GM03348 (cell line): Measurements from ENCODE around the gene NAV2.
"Not testable (repeated sequence)": the region's sequence is repeated elsewhere in the genome, so short reads cannot be mapped to it uniquely, and the experiment has no call there.

Experiments
- DNase-seq: peaks from one replicate; pipeline ENCODE4 v3.0.0; 2012; ENCODE audit warnings: low spot score

NAV2 gene

DNA sequence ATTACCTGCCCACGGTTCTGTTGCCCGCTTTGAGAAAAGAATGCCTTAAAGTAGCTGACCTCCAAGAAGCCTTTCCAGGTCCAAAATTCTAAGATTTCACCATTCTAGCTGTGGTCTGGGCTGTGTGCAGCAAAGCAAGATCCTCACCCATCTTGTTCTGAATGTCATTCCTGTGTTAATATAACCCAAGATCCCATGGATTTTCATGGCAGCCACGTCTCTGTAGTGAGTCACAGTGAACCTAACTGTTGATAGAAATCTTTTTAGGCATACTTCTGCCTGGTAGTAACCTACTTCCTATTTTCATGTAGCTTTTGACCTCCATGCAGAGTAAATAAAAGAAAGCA lies 210.0 kb downstream of the NAV2 start:
- no peak for DNase-seq

DNA sequence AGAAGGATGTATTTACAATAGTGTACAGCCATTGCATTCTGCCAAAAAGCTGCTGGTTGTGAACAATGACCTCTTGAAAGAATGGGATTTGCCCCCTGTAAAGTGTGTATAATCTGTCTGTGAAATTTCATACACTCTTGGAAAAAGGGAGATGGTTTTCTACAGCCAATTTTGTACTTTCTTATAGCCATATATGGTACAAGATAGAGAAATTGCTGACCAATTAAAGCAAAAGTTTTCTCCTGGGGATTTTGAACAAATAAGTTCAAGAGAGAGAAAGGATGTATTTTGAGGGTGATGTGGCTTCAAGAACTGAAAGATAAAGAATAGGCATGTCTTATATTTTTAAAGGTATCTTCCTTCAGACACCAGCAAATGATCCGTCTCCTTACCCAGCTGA lies 211.0 kb downstream of the NAV2 start:
- no peak for DNase-seq

DNA sequence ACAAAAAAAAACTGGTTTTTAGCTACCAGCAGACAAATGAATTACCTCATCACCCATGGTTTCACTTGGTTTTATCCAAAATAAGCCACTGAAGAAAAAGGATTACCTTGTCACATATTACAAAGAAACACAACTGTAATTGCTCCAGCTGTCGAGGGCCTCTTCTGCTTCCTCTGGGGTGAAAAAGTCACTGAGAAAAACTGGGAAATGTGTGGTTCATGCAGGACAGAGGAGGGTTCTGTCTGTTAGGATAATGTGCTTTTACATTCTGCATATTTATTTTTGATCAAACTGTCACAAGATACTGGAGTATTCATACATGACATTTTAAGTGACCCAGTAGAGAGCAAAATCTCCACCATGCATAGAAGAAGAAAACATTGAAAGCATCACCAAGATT lies 211.7 kb downstream of the NAV2 start:
- DNase-seq: no peak

DNA sequence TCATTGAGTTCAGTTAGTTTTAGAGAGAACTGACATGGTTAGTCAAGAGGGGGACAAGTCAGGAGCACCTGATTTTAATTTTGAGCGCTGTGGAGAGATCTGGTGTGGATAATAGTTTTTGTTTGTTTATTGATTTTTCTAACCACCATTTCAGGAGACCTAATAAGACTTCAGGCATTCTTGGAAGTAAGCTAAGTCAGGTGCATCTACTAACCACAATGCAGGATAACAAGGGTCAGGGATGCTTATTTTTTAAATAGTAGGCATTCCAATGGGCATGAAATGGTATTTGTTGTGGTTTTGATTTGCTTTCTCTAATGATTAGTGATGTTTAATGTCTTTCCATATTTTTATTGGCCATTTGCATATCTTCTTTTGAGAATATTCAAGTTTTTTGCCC lies 212.1 kb downstream of the NAV2 start:
- no peak for DNase-seq

GRCh38 chr11:19927403-19927802 lies 214.8 kb downstream of the NAV2 start:
- not testable (repeated sequence) for DNase-seq

- DNase-seq: peak; percentile 32
Observed at GRCh38 chr11:19929147-19929546, 216.5 kb downstream of the NAV2 start.

DNA sequence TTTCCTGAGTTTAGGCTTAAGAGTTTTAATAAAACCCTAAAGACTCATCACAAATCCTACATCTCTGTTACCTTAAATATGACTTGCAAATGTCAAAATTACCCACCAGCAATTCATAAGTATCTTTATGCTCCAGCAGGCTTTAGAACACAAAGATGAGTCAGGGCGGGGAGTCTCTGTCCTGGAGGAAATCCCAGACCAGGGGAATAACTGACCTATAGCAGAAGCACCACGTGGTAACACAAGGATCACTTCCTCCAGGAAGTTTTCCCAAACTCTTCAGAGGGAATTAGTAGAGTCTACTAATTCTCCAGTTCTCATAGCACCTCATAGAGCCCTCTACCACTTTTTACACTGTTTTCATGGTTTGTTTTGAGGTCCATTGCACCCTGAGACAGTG lies 217.0 kb downstream of the NAV2 start:
- DNase-seq: no peak

DNA sequence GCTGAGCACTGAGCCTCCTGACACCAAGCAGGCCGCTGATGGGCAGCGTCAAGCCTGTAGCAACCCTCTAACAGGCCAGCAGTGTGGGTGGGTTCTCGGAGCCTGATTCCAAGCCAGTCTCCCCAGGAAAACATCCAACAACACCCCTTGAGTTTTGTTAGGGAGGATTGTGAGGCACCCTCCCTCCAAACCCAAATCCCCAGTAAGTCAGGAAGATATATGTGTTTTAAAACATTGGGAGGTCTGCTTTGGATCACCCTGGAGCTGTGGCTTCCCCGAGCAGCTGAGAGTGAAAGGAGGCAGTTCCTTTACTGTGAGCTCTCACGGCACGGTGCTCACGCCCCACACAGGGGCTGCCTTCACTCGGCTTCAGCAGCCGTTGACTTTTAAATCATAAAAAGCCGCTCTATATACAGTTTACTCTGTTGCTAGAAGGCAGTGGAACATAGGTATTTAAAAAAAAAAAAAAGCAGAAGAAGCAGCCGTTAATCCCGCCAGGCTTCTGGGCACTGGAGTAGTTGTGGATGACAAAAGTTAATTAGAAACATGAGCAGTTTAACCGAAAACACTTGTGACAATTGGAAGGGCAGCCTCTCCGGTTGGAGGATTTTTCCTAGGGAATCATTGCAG lies 218.6 kb downstream of the NAV2 start:
- peak; percentile 70 for DNase-seq

DNA sequence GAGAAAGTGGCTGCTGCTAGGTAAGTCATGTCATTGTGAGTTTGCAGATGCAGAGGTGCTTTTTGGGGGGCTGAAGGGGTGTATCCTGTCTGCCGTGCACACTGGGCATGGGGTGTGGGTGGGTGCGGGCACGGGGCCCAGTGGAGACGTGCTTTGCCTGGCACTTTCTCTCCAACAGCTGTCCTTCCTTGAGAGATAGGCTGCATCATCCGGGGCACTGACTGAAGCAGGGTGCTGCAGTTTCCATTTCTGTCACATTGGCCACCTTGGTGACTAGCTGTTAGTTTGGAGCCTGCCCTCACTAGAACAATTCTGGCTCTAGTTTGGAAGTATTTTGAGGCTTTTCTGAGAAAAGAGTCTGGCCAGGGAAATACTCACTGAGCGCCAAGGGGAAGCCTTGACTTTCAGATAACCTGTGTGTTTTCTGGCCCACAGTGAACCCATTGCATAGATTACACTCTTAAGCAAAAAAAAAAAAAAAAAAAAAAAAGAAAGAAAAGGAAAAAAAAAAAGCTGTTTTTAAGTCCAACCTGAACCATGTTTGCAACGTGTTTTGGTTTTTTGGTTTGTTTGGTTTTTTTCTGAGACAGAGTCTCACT lies 219.2 kb downstream of the NAV2 start:
- DNase-seq: peak; percentile 20

- no peak for DNase-seq
Observed at GRCh38 chr11:19933132-19933735, 220.6 kb downstream of the NAV2 start.

DNA sequence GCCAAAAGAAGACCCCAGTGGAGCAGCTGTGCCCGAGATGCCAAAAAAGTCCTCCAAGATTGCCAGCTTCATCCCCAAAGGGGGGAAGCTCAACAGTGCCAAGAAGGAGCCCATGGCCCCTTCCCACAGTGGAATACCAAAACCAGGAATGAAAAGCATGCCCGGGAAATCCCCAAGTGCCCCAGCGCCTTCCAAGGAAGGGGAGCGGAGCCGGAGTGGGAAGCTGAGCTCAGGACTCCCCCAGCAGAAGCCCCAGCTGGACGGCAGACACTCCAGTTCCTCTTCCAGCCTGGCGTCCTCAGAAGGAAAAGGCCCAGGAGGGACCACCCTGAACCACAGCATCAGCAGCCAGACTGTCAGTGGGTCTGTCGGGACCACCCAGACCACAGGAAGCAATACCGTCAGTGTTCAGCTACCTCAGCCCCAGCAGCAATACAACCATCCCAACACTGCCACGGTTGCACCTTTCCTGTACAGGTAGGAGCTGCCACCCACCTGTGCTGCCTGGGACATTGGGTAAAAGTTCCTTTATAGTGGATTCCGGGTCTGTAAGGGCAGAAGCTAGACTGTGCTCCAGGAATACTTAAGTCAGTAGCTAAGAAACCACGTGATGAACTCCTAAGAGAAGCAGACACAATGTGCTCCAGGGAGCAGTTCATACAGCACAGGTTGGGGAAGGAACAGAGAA lies 221.3 kb downstream of the NAV2 start:
- DNase-seq: no peak

GRCh38 chr11:19934828-19935259 lies 222.2 kb downstream of the NAV2 start:
- peak; percentile 72 for DNase-seq

- DNase-seq: peak; percentile 78
Observed at GRCh38 chr11:19935507-19935906, 222.9 kb downstream of the NAV2 start.

GRCh38 chr11:19936461-19936860 lies 223.8 kb downstream of the NAV2 start:
- no peak for DNase-seq

DNA sequence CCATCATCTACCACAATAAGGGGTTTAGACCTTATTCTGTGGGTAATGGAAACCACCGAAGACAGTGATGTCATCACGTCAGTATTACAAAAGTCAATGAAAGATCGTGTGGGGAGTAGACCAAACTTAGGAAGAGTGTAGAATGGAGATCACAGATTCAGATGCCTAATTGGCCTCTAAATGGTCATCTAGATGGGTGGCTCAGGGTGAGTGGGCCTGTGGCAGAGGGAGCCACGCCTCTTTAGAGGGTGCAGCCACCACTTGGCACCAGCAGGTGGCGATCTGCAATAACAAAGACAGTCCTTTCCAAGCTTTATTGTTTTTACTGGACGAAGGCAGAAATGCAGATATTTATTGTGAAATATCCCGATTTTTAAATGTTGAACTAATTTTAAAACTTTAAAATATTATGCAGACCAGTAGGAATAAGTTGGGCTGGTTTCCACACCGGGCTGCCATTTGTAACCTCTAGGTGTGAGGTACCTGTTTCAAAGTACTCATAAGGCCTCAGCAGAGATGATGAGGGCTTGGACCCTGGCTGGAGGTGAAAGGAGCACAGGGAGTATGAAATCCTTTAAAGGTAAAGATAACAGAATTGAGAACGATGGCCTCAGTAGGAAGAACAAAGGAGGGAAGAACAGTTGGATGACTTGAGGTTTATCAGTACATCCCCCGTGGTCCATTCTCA lies 225.7 kb downstream of the NAV2 start:
- DNase-seq: peak; percentile 74

GRCh38 chr11:19938866-19939265 lies 226.2 kb downstream of the NAV2 start:
- no peak for DNase-seq

- no peak for DNase-seq
Observed at GRCh38 chr11:19939415-19939929, 226.8 kb downstream of the NAV2 start.

GRCh38 chr11:19940831-19941230 lies 228.2 kb downstream of the NAV2 start:
- DNase-seq: no peak

GRCh38 chr11:19946681-19947080 lies 234.0 kb downstream of the NAV2 start:
- DNase-seq: no peak

DNA sequence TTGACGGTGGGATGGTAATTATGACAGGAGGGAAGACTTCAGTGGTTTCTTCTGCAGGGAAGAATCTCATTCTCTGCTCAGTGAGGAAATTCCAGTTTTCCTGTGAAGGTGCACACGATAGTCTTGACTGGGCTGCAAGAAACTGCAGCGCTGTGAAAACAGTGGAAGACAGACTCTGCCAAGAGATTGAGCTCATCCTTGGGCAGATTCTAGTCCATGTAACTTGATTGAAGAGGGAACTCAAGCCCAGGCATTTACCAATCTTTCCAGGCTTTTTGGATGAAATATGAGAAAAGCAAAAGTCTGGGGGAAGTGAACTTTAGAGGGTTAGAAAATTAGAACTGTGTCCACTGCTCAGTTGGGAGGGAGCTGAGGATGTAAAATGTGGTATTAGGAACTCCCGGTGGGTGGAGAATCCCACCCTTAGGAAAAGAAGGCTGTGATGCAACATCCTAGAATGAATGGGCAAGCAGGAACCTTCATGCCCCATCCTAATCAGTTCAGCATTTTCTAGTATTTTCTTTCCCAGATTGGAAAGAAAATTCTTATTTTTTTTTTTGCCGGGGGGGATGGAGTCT lies 235.0 kb downstream of the NAV2 start:
- DNase-seq: no peak

DNA sequence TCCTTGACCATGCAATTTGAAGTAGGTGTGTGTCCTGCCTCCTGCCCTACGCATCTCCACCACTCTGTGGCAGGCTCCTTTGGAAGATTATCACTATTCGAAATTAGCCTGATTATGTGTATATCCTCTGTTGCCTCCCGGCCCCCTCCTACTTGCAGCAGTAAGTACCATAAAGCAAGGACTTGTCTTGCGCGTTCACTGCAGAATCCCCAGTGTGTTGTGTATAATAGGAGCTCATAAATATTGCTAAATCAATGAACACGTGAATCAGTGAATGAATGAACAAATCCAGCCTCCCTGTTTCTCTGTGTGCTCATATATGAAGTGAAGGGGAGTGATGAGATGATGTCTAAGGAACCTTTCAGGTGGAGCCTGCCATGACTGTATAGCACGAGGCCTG lies 237.0 kb downstream of the NAV2 start:
- DNase-seq: no peak

GRCh38 chr11:19951558-19952115 lies 239.0 kb downstream of the NAV2 start:
- DNase-seq: peak; percentile 58
